Measurements from ENCODE around the gene LILRB3. TPM values are rescaled to one million over a fixed set of nuclear protein-coding genes. Genes with fewer than 3 reads are reported as not detected.
"Not testable (repeated sequence)": the region's sequence is repeated elsewhere in the genome, so short reads cannot be mapped to it uniquely, and the experiment has no call there.

LILRB3 gene
- total RNA-seq, 2 experiments from 2014 or later: 5.3 to 5.8 TPM

DNA sequence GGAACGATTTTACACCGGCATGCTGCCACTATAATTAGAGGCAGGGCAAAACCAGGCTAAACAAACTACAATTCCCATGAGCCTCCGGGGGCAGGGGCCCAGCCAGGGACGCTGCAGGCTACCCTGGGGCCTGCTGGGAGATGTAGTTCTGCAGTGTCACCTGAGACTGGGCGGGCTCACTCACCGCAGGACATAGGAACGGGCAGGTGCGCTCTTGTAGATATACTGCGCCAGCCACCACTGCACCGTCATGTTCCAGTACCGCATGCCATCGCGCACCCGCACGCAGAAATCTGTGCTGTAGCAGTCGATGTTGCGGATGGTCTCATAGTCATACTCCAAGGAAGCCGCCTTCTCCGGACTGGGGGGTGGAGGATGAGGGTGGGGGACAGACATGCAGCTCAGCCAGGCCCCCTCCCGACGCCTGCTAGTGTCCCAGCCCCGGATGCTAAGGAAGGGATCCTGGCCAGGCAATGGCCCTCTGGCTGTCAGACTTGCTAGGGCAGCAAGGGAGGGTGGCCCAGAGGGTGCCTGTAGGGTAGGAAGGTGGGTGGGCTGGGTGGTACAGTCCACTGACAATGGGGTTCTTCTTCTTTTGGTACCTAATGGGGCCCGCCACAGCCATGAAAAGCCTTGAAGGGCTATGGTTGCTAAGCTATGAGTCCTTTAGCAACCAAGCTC is 44.1 kb downstream of the LILRB3 start:
- Mint-ChIP-seq H3K36me3 (ENCODE audit: low read depth) (peaks cover 18% of the 10 kb centered on the region), H3K4me1 (peaks cover under 1% of the 10 kb centered on the region), H3K4me3 (no peak overlapping the region), H3K27ac (no peak overlapping the region), H3K27me3 (no peaks in the 10 kb centered on the region), H3K9me3 (no peaks in the 10 kb centered on the region)
- CTCF ChIA-PET: no interaction called here
- POLR2A ChIA-PET: no interaction called here
- DNase-seq: peak; percentile 51

DNA sequence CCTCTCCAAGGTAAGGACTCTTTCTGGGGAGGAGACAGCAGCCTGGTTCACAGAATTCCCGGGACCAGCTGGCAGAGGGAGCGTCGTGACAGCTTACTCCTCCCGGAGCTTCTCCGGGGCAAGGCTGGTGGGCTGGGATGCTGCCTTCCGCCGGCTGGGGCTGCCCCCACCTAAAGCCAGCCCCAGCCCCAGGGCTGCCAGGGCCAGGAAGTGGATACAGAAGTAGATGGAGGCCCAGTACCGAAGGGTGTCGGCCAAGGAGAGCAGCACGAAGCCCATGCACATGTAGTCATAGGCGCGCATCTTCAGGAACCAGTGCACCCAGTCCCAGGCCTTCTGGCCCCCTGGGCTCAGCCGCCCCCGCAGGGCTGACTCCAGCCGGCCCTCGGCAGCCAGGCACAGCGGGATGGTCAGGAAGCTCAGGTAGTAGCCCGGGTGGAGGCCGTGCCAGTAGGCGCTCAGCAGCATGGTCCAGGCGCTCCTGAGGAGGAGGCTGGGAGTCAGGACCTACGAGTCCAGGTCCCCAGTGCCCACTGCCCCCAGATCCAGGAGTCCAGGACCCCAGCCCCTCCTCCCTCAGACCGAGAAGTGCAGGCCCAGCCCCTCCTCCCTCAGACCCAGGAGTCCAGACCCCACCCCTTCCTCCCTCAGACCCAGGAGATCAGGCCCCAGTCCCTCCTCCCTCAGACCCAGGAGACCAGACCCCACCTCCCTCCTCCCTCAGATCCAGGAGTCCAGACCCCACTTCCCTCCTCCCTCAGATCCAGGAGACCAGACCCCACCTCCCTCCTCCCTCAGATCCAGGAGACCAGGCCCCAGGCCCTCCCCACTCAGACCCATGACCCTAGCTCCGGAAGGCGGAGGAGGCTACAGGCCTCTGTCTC is 48.6 kb downstream of the LILRB3 start:
- CTCF ChIA-PET: interaction anchor here (0.6 to 0.9 kb wide), 3 partner anchors 92 to 217 kb away, joined by 3 to 4 read pairs (median 3); no protein-coding TSS in a partner anchor
- Mint-ChIP-seq H3K27me3 (no peaks in the 10 kb centered on the region), H3K4me1 (peaks cover 2% of the 10 kb centered on the region), H3K9me3 (no peaks in the 10 kb centered on the region), H3K36me3 (ENCODE audit: low read depth) (peaks cover 9% of the 10 kb centered on the region), H3K4me3 (no peak overlapping the region), H3K27ac (no peak overlapping the region)
- POLR2A ChIA-PET: interaction anchor here (0.8 to 2.6 kb wide), 5 partner anchors 12 to 27 kb away, joined by 3 to 6 read pairs (median 3); partner anchors contain the start of gene LENG1
- DNase-seq: no peak

DNA sequence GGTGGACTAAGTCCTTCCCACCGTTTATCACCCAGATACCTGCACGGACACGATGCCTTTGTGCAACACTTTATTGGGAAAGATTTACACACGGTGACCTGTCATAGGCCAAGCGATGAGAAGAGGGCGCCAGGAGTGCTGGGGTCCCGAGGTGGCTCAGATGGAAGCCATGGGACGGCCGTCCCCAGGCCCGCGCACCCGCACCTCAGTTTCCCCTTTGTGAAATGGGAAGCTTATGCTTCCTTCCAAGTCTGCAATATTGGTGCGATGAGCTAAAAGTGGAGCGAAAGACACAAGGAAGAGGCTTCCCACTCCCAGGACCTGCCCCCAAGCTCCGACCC is 49.5 kb downstream of the LILRB3 start:
- ChIA-PET POLR2A (interaction anchor here (0.7 to 2.6 kb wide), 6 partner anchors 12 to 35 kb away, joined by 3 to 6 read pairs (median 4); partner anchors contain the start of genes CNOT3 and LENG1), CTCF (interaction anchor here (0.6 to 0.9 kb wide), 2 partner anchors 93 to 218 kb away, joined by 3 read pairs; no protein-coding TSS in a partner anchor)
- Mint-ChIP-seq H3K4me3 (no peak overlapping the region), H3K36me3 (ENCODE audit: low read depth) (peaks cover 4% of the 10 kb centered on the region), H3K4me1 (peaks cover 3% of the 10 kb centered on the region), H3K9me3 (no peaks in the 10 kb centered on the region), H3K27me3 (no peaks in the 10 kb centered on the region), H3K27ac (no peak overlapping the region)
- DNase-seq: no peak

DNA sequence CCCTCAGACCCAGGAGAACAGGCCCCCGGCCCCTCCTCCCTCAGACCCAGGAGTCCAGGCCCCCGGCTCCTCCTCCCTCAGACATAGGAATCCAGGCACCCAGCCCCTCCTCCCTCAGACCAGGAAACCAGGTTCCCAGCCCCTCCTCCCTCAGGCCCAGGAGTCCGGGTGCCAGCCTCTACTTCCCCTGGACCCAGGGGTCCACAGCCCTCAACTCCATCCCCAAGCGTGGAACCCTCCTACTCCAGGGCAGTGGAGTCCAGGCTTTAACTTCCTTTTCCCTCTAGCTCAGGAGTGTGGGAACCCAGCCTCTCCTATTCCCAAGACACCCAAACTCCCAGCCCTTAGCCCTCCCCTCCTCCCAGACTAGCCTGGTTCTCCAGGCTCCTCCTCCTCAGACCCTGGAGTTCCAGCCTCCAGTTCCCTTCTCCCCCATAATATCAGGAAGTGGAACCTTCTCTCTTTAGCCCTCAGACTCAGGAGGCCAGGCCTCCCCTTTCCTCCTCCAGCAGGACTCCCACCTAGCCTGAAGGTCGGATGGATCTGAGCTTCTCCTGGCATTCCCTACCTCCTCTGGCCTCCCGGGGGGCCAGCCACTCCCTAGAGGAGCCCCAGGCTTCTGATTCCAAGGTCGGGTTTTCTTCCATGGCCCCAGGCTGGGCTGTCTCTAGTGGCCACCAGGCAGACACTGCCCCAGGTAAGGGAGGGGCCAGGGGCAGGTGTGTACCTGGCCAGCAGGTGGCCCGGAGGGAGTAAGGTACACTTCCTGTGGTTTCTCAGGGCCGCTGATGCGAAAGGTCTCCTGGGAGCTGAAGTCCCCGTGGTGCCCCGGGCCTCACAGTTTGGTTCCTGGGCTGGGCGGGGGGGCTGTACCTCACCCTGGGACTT is 50.1 kb downstream of the LILRB3 start, which contains the start of gene TMC4:
TMC4 (minus strand) TSS at position 690 of the 888 bp plus-strand sequence; CDS start at position 647, 43 bp downstream.
- Mint-ChIP-seq H3K27me3 (no peaks in the 10 kb centered on the region), H3K9me3 (no peaks in the 10 kb centered on the region), H3K27ac (no peak within 1 kb of the TSS), H3K4me3 (no peak within 1 kb of the TSS), H3K4me1 (peaks cover 6% of the 10 kb centered on the region), H3K36me3 (ENCODE audit: low read depth) (no peaks in the 10 kb centered on the region)
- no peak for DNase-seq
- POLR2A ChIA-PET: interaction anchor here (0.6 to 2.6 kb wide), 6 partner anchors 13 to 35 kb away, joined by 3 to 6 read pairs (median 4); partner anchors contain the start of genes CNOT3, LENG1 and MBOAT7
- CTCF ChIA-PET: no interaction called here

DNA sequence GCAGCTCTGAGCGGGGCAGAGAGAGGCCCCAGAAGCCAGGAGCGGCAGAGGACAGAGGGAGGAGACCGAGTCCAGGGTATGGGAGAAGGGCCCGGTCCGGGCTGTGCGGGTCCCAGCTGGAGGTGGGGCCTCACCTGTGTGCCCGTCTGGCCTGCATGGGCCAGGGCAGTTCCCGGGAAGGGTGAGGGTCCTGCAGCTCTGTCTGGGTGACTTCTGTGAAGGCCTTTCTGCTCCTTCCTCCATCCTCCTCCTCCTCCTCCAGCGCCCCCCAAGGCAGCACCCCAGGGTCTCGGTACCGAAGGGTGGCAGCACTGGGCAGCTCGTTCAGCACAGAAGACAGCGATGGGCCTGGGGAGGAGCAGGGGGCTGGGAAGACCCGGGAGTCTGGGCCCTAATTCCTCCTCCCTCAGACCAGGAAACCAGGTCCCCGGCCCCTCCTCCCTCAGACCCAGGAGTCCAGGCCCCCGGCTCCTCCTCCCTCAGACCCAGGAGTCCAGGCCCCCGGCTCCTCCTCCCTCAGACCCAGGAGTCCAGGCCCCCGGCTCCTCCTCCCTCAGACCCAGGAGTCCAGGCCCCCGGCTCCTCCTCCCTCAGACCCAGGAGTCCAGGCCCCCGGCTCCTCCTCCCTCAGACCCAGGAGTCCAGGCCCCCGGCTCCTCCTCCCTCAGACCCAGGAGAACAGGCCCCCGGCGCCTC is 50.9 kb downstream of the LILRB3 start:
- H3K36me3 Mint-ChIP-seq (ENCODE audit: low read depth); H3K4me3 Mint-ChIP-seq; H3K27me3 Mint-ChIP-seq; H3K4me1 Mint-ChIP-seq; H3K27ac Mint-ChIP-seq; H3K9me3 Mint-ChIP-seq; DNase-seq; CTCF ChIA-PET: not testable (repeated sequence)
- POLR2A ChIA-PET: interaction anchor here (0.8 to 1.4 kb wide), 2 partner anchors 17 to 29 kb away, joined by 3 read pairs; partner anchors contain the start of gene RPS9

DNA sequence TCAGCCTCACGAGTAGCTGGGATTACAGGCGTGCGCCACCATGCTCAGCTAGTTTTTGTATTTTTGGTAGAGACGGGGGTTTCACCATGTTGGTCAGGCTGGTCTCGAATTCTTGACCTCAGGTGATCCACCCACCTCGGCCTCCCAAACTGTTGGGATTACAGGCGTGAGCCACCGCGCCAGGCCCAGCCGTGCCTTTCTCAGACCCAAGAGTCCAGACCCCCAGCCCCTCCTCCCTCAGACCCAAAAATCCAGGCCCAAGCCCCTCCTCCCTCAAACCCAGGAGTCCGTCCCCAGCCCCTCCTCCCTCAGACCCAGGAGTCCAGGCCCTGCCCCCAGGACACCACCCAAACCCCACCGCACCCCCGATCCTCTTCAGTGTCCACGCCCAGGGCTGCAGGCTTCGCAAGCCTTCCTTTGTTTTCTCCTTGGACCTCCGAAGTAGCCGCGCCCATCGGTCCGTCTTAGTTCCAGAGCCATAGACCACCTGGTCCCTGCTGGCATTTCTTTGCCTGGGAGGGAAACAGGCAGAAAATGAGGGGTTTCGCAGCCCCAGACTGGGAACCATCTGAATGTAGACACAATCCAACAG is 53.6 kb downstream of the LILRB3 start:
- Mint-ChIP-seq H3K9me3 (no peaks in the 10 kb centered on the region), H3K27me3 (no peaks in the 10 kb centered on the region), H3K36me3 (ENCODE audit: low read depth) (no peaks in the 10 kb centered on the region), H3K4me1 (peaks cover 12% of the 10 kb centered on the region), H3K4me3 (no peak overlapping the region), H3K27ac (no peak overlapping the region)
- POLR2A ChIA-PET: interaction anchor here (1.8 kb wide), 1 partner anchor 19 kb away, joined by 5 read pairs; no protein-coding TSS in a partner anchor
- DNase-seq: no peak
- CTCF ChIA-PET: interaction anchor here (0.6 to 3.3 kb wide), 11 partner anchors 13 to 911 kb away, joined by 3 to 45 read pairs (median 4); partner anchors contain the start of genes CNOT3, LAIR1 and MBOAT7

DNA sequence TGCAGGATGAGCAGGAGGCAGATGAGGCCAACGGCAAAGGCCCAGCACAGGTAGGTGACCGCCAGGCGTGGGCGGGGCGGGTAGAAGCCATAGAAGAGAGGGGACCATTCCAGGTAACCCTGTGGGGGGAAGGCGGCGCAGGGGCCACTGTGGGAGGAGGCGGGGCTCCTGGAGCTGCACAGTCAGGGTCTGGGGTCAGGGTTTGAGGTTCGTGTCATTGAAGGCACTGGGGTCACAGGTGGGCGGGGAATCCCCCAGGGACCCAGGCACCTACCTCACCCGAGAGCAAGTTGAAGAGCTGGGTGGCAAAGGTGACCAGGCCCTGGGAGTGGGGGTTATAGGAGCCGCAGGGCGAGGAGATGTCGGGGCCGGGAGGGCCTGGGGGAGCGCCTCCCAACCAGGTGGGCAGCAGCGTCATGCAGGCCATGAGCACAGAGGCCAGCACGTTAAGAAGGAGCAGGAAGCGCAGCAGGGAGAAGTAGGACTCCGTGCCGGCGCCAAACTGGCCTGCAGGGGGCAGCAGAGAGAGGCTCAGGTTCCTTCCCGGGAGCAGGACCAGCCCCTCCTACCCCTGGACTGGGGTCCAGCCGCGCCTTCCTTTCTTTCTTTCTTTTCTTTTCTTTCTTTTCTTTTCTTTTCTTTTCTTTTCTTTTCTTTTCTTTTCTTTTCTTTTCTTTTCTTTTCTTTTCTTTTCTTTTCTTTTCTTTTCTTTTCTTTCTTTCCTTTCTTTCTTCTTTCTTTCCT is 54.5 kb downstream of the LILRB3 start:
- peaks cover 1% of the 10 kb centered on the region for H3K27me3 Mint-ChIP-seq
- ChIA-PET POLR2A (interaction anchor here (0.7 kb wide), 1 partner anchor 22 kb away, joined by 4 read pairs; the partner anchor contains the start of gene TSEN34), CTCF (interaction anchor here (0.6 to 3.3 kb wide), 11 partner anchors 14 to 912 kb away, joined by 3 to 45 read pairs (median 4); partner anchors contain the start of genes CNOT3, LAIR1 and MBOAT7)
- H3K4me1 Mint-ChIP-seq: peaks cover 17% of the 10 kb centered on the region
- DNase-seq: peak; percentile 90
- H3K27ac Mint-ChIP-seq: no peak overlapping the region
- H3K4me3 Mint-ChIP-seq: no peak overlapping the region
- H3K9me3 Mint-ChIP-seq: no peaks in the 10 kb centered on the region
- no peaks in the 10 kb centered on the region for H3K36me3 Mint-ChIP-seq (ENCODE audit: low read depth)

Other genes with a start within 250 kb of the LILRB3 start
- not detected for gene CACNG6, start 231.4 kb downstream of the LILRB3 start, total RNA-seq
- gene VSTM1, start 159.1 kb downstream of the LILRB3 start, total RNA-seq: not detected
- gene TARM1, start 141.6 kb downstream of the LILRB3 start, total RNA-seq: not detected
- under 1 TPM in 1 of 2 experiments, not detected in 1; 0.40 TPM for gene OSCAR, start 122.2 kb downstream of the LILRB3 start, total RNA-seq
- gene NDUFA3, start 120.2 kb downstream of the LILRB3 start, total RNA-seq: 100 to 1,000 TPM; 115 to 116 TPM
- 10 to 100 TPM; 44.4 to 47.1 TPM for gene TFPT, start 107.3 kb downstream of the LILRB3 start, total RNA-seq
- 10 to 100 TPM; 53.5 to 55.0 TPM for gene PRPF31, start 107.3 kb downstream of the LILRB3 start, total RNA-seq
- 10 to 100 TPM; 62.6 to 66.9 TPM for gene CNOT3, start 85.2 kb downstream of the LILRB3 start, total RNA-seq
- 1 to 10 TPM; 8.3 to 9.2 TPM for gene LENG1, start 63.3 kb downstream of the LILRB3 start, total RNA-seq
- gene TMC4, start 49.8 kb downstream of the LILRB3 start, total RNA-seq: 1 to 10 TPM; 2.8 to 3.2 TPM
- 10 to 100 TPM; 90.8 to 93.4 TPM for gene MBOAT7, start 33.4 kb downstream of the LILRB3 start, total RNA-seq
- 10 to 100 TPM; 10.9 to 13.6 TPM for gene TSEN34, start 31.7 kb downstream of the LILRB3 start, total RNA-seq
- 1,000 to 10,000 TPM; 1,045 to 1,051 TPM for gene RPS9, start 22.1 kb downstream of the LILRB3 start, total RNA-seq
- gene LILRA6, start 19.8 kb upstream of the LILRB3 start, total RNA-seq: under 1 TPM; 0.65 to 0.68 TPM
- gene LILRB5, start 34.3 kb upstream of the LILRB3 start, total RNA-seq: not detected
- not detected for gene LILRB2, start 58.1 kb upstream of the LILRB3 start, total RNA-seq
- gene LILRA5, start 90.2 kb upstream of the LILRB3 start, total RNA-seq: not detected
- gene LILRA4, start 116.2 kb upstream of the LILRB3 start, total RNA-seq: not detected
- gene LAIR1, start 141.9 kb upstream of the LILRB3 start, total RNA-seq: 10 to 100 TPM; 56.6 to 59.0 TPM
- under 1 TPM; 0.53 to 0.68 TPM for gene TTYH1, start 192.5 kb upstream of the LILRB3 start, total RNA-seq
- gene LENG8, start 226.2 kb upstream of the LILRB3 start, total RNA-seq: 100 to 1,000 TPM; 231 to 233 TPM
- 1 to 10 TPM; 8.5 to 8.7 TPM for gene LENG9, start 240.8 kb upstream of the LILRB3 start, total RNA-seq

Data from activated CD4-positive, alpha-beta memory T cell treated with anti-CD3 and anti-CD28 coated beads, Interleukin-2, amount 10 ng/mL, durations not matched to agents 7 days and 5 days (primary cell).